HUES6 (cell line): Measurements from ENCODE around the gene NR1H2.
A peak's percentile ranks its signal among the peaks of the same experiment; 100 is the strongest.
"Not testable (repeated sequence)": the region's sequence is repeated elsewhere in the genome, so short reads cannot be mapped to it uniquely, and the experiment has no call there.

ENCODE experiments used
- H3K27ac ChIP-seq: 2 replicates; pipeline ENCODE4 v1.7.0; 2013; ENCODE audit warnings: low read depth, mild to moderate bottlenecking, low read length, inconsistent platforms
- H3K27me3 ChIP-seq: 2 replicates; pipeline ENCODE4 v1.6.1; 2013; ENCODE audit warnings: low read length; ENCODE audit not compliant: control insufficient read depth, insufficient read depth
- H3K36me3 ChIP-seq: 2 replicates; pipeline ENCODE4 v1.6.1; 2013; ENCODE audit warnings: low read length; ENCODE audit not compliant: control insufficient read depth, insufficient read depth
- H3K4me1 ChIP-seq: 2 replicates; pipeline ENCODE4 v1.6.1; 2013; ENCODE audit warnings: low read length; ENCODE audit not compliant: control insufficient read depth, insufficient read depth
- H3K4me3 ChIP-seq: 2 replicates; pipeline ENCODE4 v1.5.1; 2013; ENCODE audit warnings: low read depth, low read length
- H3K9ac ChIP-seq: one replicate; pipeline ENCODE4 v1.6.1; 2013; ENCODE audit warnings: mild to moderate bottlenecking, low read length
- H3K9me3 ChIP-seq: 2 replicates; pipeline ENCODE4 v1.6.1; 2013; ENCODE audit warnings: low read depth, low read length; ENCODE audit not compliant: control insufficient read depth, insufficient read depth

The NR1H2 gene

DNA sequence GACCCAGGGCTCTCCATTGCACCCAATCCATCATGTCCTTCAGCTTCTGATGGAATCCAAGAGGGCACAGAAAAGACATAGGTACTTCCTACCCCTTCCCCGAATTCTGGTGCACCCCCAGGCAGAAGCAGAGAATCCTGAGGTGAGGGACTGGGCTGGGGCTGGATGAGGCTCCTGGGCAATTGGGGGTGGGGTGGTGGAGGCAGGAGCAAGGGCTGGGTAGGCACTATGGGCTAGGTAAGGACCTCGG, 44.3 kb upstream of the NR1H2 start:
- Histone ChIP-seq H3K4me3 (peak overlapping the region; percentile 83), H3K4me1 (peaks cover 17% of the 10 kb centered on the region), H3K36me3 (no peaks in the 10 kb centered on the region), H3K9ac (peak overlapping the region; percentile 75), H3K27me3 (peaks cover 15% of the 10 kb centered on the region), H3K27ac (no peak overlapping the region), H3K9me3 (no peaks in the 10 kb centered on the region)

GRCh38 chr19:50332244-50333038, 43.8 kb upstream of the NR1H2 start:
- Histone ChIP-seq H3K4me1 (peaks cover 14% of the 10 kb centered on the region), H3K27me3 (peaks cover 10% of the 10 kb centered on the region), H3K27ac (peak overlapping the region; percentile 80; the same call in 1 of the 2 replicates), H3K9me3 (no peaks in the 10 kb centered on the region), H3K36me3 (no peaks in the 10 kb centered on the region), H3K9ac (peak overlapping the region; percentile 75), H3K4me3 (peak overlapping the region; percentile 83)

DNA sequence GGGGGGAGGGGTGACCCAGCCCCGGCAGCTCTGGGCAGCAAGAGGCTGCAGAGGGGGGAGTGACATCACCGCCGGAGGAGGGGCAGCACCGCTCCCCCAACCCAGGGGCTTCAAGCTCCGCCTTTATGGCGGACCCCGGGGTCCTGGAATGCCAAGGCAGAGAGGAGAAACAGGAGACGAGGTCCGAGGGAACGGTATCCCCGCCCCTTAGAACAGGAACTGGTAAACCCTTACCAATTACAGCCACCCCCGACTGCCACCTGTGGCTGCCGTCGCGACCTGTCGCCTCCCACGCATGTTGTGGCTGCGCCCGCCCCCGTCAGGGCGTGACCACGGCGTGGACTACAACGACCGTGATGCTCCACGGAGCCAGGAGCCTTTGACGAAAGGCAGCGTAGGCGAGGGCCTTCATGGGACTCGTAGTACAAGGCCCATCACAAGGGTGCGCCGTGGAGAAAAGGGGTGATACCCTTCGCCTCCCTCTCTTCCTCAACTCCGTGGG, 43.0 kb upstream of the NR1H2 start:
- Histone ChIP-seq H3K9me3 (no peaks in the 10 kb centered on the region), H3K36me3 (no peaks in the 10 kb centered on the region), H3K4me3 (peak overlapping the region; percentile 83), H3K4me1 (peaks cover 11% of the 10 kb centered on the region), H3K27me3 (peaks cover 3% of the 10 kb centered on the region), H3K27ac (peak overlapping the region; percentile 80), H3K9ac (peak overlapping the region; percentile 81)

- Histone ChIP-seq H3K4me1 (peaks cover 11% of the 10 kb centered on the region), H3K9ac (peak overlapping the region; percentile 81), H3K27ac (peak overlapping the region; percentile 46), H3K9me3 (0 out of 2 replicates have a peak, but pooled peaks cover under 1% of the 10 kb centered on the region), H3K4me3 (peak overlapping the region; percentile 83), H3K27me3 (no peaks in the 10 kb centered on the region; the same call in 1 of the 2 replicates), H3K36me3 (no peaks in the 10 kb centered on the region)
Observed at GRCh38 chr19:50333737-50334617, 42.3 kb upstream of the NR1H2 start.

DNA sequence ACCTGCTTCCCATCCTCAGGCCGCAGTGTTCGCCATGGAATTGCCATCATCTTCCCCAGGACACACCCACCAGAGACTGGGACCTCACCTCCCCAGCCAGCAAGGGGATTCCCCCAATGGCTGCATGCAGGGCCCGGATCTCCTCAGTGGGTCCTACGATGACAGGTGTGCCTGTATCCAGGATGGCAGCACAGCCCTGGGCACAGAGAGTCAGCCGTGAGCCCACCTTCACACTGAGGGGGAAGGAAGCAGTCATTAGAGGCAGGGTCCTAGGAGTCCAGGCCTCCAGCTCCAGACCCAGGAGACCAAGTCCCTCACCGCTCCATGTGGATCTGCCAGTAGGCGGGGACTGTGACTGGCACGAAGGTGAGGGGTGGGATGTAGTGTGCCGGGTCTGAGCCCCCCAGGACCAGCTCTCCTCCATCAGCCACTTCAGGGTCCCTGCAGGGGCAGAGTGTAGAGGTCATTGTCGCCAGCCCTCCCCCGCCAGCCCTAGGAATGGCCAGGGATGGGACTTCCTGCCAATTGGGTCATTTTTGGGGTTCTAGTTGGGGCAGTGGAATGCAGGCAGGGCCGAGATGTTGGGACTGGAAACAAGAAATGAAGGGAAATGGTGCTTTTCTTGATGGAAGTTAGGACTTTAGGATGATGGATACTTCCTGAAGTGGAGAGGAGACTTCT, 41.4 kb upstream of the NR1H2 start:
- Histone ChIP-seq H3K9ac (no peak overlapping the region), H3K27ac (no peak overlapping the region), H3K4me3 (no peak overlapping the region), H3K27me3 (no peaks in the 10 kb centered on the region; the same call in 1 of the 2 replicates), H3K9me3 (0 out of 2 replicates have a peak, but pooled peaks cover 2% of the 10 kb centered on the region), H3K4me1 (peaks cover 11% of the 10 kb centered on the region), H3K36me3 (peaks cover 3% of the 10 kb centered on the region; the same call in 1 of the 2 replicates)

GRCh38 chr19:50337031-50337430, 39.2 kb upstream of the NR1H2 start:
- H3K27ac ChIP-seq, H3K9me3 ChIP-seq, H3K4me3 ChIP-seq, H3K9ac ChIP-seq, H3K36me3 ChIP-seq, H3K4me1 ChIP-seq, H3K27me3 ChIP-seq: not testable (repeated sequence)

DNA sequence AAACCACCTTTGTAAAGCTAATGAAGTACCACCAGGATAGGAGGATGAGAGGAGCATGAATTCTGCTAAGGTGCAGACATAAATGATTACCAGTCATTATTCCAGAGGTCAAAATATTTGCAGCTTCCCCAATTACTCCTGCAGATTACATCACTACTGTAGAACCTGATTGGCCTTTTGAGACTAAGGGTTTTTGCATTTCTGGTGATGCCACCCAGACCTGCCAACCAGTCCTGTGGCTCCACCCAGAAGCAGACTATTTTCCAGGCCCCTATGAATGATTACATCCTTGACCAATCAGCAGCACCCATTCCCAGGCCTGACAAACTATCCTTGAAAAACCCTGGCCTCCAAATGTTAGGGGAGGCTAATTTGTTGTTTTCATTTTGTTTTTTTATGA, 35.9 kb upstream of the NR1H2 start:
- Histone ChIP-seq H3K4me1 (0 out of 2 replicates have a peak, but pooled peaks cover 3% of the 10 kb centered on the region), H3K9ac (no peak overlapping the region), H3K4me3 (no peak overlapping the region), H3K27ac (no peak overlapping the region), H3K27me3 (no peaks in the 10 kb centered on the region), H3K36me3 (peaks cover 3% of the 10 kb centered on the region; the same call in 1 of the 2 replicates), H3K9me3 (peaks cover 12% of the 10 kb centered on the region; the same call in 1 of the 2 replicates)

DNA sequence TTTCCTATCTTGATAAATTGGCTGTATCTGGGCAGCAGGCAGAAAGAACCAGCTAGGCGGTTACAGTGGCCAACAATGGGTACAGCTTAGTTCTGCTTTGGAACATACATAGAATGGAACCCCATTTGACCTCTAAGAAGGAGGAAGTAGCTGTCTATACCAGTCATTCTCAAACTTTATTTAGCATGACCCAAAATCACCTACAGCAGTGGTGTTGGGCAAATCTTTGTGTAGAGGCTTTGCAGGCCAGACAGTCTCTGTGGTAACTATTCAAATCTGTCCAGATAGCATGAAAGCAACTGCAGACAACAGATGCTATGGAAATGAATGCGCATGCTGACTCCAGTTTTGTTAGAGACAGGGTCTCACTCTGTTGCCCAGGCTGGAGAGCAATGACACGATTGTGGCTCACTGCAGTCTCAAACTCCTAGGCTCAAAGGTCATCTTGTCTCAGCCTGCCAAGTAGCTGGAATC, 35.1 kb upstream of the NR1H2 start:
- H3K36me3 ChIP-seq = peaks cover 3% of the 10 kb centered on the region; the same call in 1 of the 2 replicates
- no peak overlapping the region for H3K4me3 ChIP-seq

DNA sequence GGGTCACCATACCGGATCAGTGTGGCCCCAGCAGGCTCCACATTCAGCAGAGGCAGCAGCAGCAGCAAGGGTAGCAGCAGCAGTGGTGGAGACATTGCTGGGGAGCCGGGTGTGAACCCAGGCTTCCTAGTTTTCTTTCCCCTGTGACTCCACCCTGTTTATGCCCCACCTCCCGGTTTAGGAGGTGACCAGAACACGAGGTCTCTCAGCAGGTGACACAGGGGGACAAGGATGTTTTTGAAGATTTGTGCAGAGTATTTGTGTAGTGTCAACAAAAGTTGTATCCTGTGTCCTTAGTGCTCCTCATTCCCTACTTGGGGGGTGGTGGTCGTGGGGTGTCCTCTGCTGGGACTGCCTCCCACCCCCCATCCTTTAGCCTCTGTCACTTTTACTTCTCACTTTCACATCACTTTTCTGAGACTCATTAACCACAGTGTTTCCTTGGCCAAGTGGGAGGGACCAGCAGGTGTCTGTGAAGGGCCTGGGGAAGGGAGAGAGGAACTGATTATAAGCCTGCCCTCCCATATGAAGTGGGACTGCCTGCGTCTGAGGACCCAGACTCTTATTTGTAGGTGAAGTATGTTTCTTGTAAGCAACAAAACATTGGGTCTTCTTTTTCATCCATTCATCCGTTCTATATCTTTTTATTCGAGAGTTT, 31.5 kb upstream of the NR1H2 start:
- Histone ChIP-seq H3K27ac (no peak overlapping the region), H3K4me1 (no peaks in the 10 kb centered on the region), H3K27me3 (no peaks in the 10 kb centered on the region), H3K9me3 (peaks cover 10% of the 10 kb centered on the region; the same call in 1 of the 2 replicates), H3K36me3 (no peaks in the 10 kb centered on the region), H3K9ac (no peak overlapping the region), H3K4me3 (no peak overlapping the region)

More for the DNA sequence above, 35.1 kb upstream of the NR1H2 start:
- Histone ChIP-seq H3K9ac (no peak overlapping the region), H3K27ac (no peak overlapping the region), H3K4me1 (no peaks in the 10 kb centered on the region), H3K9me3 (peaks cover 12% of the 10 kb centered on the region; the same call in 1 of the 2 replicates), H3K27me3 (no peaks in the 10 kb centered on the region)

GRCh38 chr19:50347089-50347581, 29.1 kb upstream of the NR1H2 start:
- not testable (repeated sequence) for H3K4me1 ChIP-seq, H3K4me3 ChIP-seq, H3K9ac ChIP-seq, H3K9me3 ChIP-seq, H3K36me3 ChIP-seq, H3K27me3 ChIP-seq, H3K27ac ChIP-seq
